Loucy (cell line): ENCODE data around the gene TRA2B.

Experiments
- CTCF ChIP-seq: fragments of 200-600 bp; sonication (generic); conservative IDR thresholded peaks from 2 replicates; pipeline ENCODE4 v1.5.1; 2014; ENCODE audit warnings: mild to moderate bottlenecking, antibody characterized with exemption, low read length
- EZH2phosphoT487 ChIP-seq: fragments of 200-600 bp; IDR thresholded peaks from 2 replicates; pipeline ENCODE4 v1.6.1; 2018; ENCODE audit warnings: antibody characterized with exemption, mild to moderate bottlenecking, moderate library complexity, borderline replicate concordance

GRCh38 chr3:185927501-185928200 lies 10.2 kb downstream of the TRA2B start:
- TF ChIP-seq CTCF (no peak), EZH2phosphoT487 (no peak)
